SU-DHL-6 (cell line): ENCODE results near the gene TARS1.

ENCODE experiments used
- H2AFZ ChIP-seq: fragments of 200-600 bp; sonication (generic); 2 replicates; pipeline ENCODE4 v1.6.1; 2014; ENCODE audit warnings: low read depth, mild to moderate bottlenecking, moderate library complexity, mixed read lengths, antibody characterized with exemption, low read length; ENCODE audit not compliant: severe bottlenecking
- H3F3A ChIP-seq: fragments of 200-600 bp; shearing (Covaris generic); 2 replicates; pipeline ENCODE4 v1.6.0; 2016; ENCODE audit warnings: antibody characterized with exemption, mild to moderate bottlenecking; ENCODE audit not compliant: insufficient read depth
- H3K27ac ChIP-seq: fragments of 200-600 bp; sonication (generic); 2 replicates; pipeline ENCODE4 v1.5.1; 2016; ENCODE audit warnings: low read depth, mild to moderate bottlenecking, low read length, moderate library complexity, mixed read lengths
- H3K27me3 ChIP-seq: fragments of 200-600 bp; sonication (generic), shearing (Covaris generic); 2 replicates; pipeline ENCODE4 v1.6.0; 2014; ENCODE audit warnings: mild to moderate bottlenecking, low read length
- H3K36me3 ChIP-seq: fragments of 200-600 bp; sonication (generic); 2 replicates; pipeline ENCODE4 v1.6.1; 2014; ENCODE audit warnings: mild to moderate bottlenecking, low read length, mixed read lengths
- H3K4me2 ChIP-seq: fragments of 300-600, 200-600 bp; shearing (Covaris generic), sonication (generic); 2 replicates; pipeline ENCODE4 v1.6.0; 2014; ENCODE audit warnings: low read length, low read depth, mild to moderate bottlenecking; ENCODE audit not compliant: poor library complexity, severe bottlenecking
- H3K4me3 ChIP-seq: fragments of 200-600 bp; sonication (generic); 2 replicates; pipeline ENCODE4 v1.5.1; 2014; ENCODE audit warnings: antibody characterized with exemption, low read length, mild to moderate bottlenecking, mixed read lengths; ENCODE audit not compliant: insufficient read depth, poor library complexity, severe bottlenecking
- H3K79me2 ChIP-seq: fragments of 200-600 bp; sonication (generic); 2 replicates; pipeline ENCODE4 v1.6.1; 2014; ENCODE audit warnings: mild to moderate bottlenecking, low read length, moderate library complexity; ENCODE audit not compliant: insufficient read depth
- H3K9ac ChIP-seq: fragments of 200-600 bp; sonication (generic); 2 replicates; pipeline ENCODE4 v1.7.0; 2014; ENCODE audit warnings: mild to moderate bottlenecking, low read length
- H3K9me2 ChIP-seq: fragments of 200-600 bp; sonication (generic); replicated peaks from 2 replicates; pipeline ENCODE4 v1.6.1; 2014; ENCODE audit warnings: low read length; ENCODE audit not compliant: insufficient read depth
- H3K9me3 ChIP-seq: fragments of 200-600 bp; sonication (generic); 2 replicates; pipeline ENCODE4 v1.6.1; 2014; ENCODE audit warnings: low read length, mixed read lengths; ENCODE audit not compliant: insufficient read depth
- H4K20me1 ChIP-seq: fragments of 200-600 bp; sonication (generic); 2 replicates; pipeline ENCODE4 v1.6.1; 2014; ENCODE audit warnings: low read depth, mild to moderate bottlenecking, antibody characterized with exemption, low read length, moderate library complexity, mixed read lengths
- EZH2phosphoT487 ChIP-seq: fragments of 200-600 bp; sonication (generic), shearing (Covaris generic); conservative IDR thresholded peaks from 2 replicates; pipeline ENCODE4 v1.6.1; 2018; ENCODE audit warnings: mild to moderate bottlenecking, antibody characterized with exemption, low read length, moderate library complexity, mixed read lengths
- TF ChIP-seq, protein P1 (sequence below): fragments of 200-600 bp; sonication (generic); IDR thresholded peaks from one replicate; pipeline ENCODE4 v1.5.1; 2017; ENCODE audit warnings: antibody characterized with exemption, mild to moderate bottlenecking, low read length, moderate library complexity; ENCODE audit not compliant: insufficient read depth, poor library complexity, severe bottlenecking

Gene TARS1

DNA sequence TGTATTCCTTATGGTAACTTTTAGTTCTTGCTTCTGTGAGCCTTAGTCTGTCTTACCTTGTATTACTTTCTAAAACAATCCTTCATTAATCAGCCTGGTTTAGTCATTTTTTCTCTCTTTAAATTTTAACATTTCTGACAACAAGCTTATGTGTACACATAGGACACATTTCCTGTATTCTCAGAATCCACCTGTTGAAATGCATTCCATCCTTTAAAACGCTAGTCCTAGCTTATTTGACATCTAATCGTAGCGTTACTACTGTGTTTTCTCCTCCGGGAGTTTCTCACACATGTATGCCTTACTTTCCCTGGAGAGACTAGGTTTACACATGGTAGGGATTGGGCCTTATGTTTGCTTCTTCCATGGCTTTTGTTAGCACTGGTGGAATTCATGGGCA lies 3.8 kb downstream of the TARS1 start:
- no peak overlapping the region for H3K4me3 ChIP-seq
- H3K9me2 ChIP-seq: no peaks in the 10 kb centered on the region
- peaks cover 64% of the 10 kb centered on the region for H3K79me2 ChIP-seq
- H3K27ac ChIP-seq: no peak overlapping the region
- TF ChIP-seq, protein P1, sequence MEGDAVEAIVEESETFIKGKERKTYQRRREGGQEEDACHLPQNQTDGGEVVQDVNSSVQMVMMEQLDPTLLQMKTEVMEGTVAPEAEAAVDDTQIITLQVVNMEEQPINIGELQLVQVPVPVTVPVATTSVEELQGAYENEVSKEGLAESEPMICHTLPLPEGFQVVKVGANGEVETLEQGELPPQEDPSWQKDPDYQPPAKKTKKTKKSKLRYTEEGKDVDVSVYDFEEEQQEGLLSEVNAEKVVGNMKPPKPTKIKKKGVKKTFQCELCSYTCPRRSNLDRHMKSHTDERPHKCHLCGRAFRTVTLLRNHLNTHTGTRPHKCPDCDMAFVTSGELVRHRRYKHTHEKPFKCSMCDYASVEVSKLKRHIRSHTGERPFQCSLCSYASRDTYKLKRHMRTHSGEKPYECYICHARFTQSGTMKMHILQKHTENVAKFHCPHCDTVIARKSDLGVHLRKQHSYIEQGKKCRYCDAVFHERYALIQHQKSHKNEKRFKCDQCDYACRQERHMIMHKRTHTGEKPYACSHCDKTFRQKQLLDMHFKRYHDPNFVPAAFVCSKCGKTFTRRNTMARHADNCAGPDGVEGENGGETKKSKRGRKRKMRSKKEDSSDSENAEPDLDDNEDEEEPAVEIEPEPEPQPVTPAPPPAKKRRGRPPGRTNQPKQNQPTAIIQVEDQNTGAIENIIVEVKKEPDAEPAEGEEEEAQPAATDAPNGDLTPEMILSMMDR: no peak
- TF ChIP-seq EZH2phosphoT487: no peak
- no peak overlapping the region for H2AFZ ChIP-seq
- H3F3A ChIP-seq: no peaks in the 10 kb centered on the region
- H3K36me3 ChIP-seq: peaks cover 25% of the 10 kb centered on the region; the same call in 1 of the 2 replicates
- H3K27me3 ChIP-seq: no peaks in the 10 kb centered on the region
- peaks cover 22% of the 10 kb centered on the region; the same call in 1 of the 2 replicates for H4K20me1 ChIP-seq
- no peaks in the 10 kb centered on the region for H3K9me3 ChIP-seq
- no peak overlapping the region for H3K4me2 ChIP-seq
- no peak overlapping the region for H3K9ac ChIP-seq

GRCh38 chr5:33445798-33446197 lies 5.0 kb downstream of the TARS1 start:
- Histone ChIP-seq H3K9me3 (no peaks in the 10 kb centered on the region), H3K27me3 (no peaks in the 10 kb centered on the region), H3F3A (no peaks in the 10 kb centered on the region), H4K20me1 (peaks cover 22% of the 10 kb centered on the region; the same call in 1 of the 2 replicates), H3K9ac (no peak overlapping the region), H3K27ac (no peak overlapping the region), H3K4me2 (no peak overlapping the region), H3K36me3 (peaks cover 35% of the 10 kb centered on the region; the same call in 1 of the 2 replicates), H3K4me3 (no peak overlapping the region), H3K9me2 (no peaks in the 10 kb centered on the region), H2AFZ (no peak overlapping the region), H3K79me2 (peaks cover 64% of the 10 kb centered on the region)
- TF ChIP-seq EZH2phosphoT487: no peak
- TF ChIP-seq, protein P1: no peak

- Histone ChIP-seq H3K9me2 (no peaks in the 10 kb centered on the region), H3K36me3 (peaks cover 39% of the 10 kb centered on the region; the same call in 1 of the 2 replicates)
Measured at GRCh38 chr5:33448118-33448517, 7.4 kb downstream of the TARS1 start.

More at GRCh38 chr5:33448118-33448517, 7.4 kb downstream of the TARS1 start:
- no peak overlapping the region for H3K27ac ChIP-seq
- no peak overlapping the region for H2AFZ ChIP-seq
- peaks cover 42% of the 10 kb centered on the region for H3K79me2 ChIP-seq
- no peak overlapping the region for H3K9ac ChIP-seq
- no peak overlapping the region for H3K4me2 ChIP-seq
- no peak overlapping the region for H3K4me3 ChIP-seq
- no peak for TF ChIP-seq EZH2phosphoT487
- TF ChIP-seq, protein P1: no peak
- peaks cover 22% of the 10 kb centered on the region; the same call in 1 of the 2 replicates for H4K20me1 ChIP-seq
- H3K9me3 ChIP-seq: no peaks in the 10 kb centered on the region
- no peaks in the 10 kb centered on the region for H3F3A ChIP-seq
- no peaks in the 10 kb centered on the region for H3K27me3 ChIP-seq
